COLO829 (cell line): ENCODE measurements around the gene TOLLIP.
"Not testable (repeated sequence)": the region's sequence is repeated elsewhere in the genome, so short reads cannot be mapped to it uniquely, and the experiment has no call there.

Source experiments
- DNase-seq: peaks from one replicate; pipeline ENCODE4 v3.0.0; 2012; ENCODE audit warnings: low spot score

TOLLIP gene

DNA sequence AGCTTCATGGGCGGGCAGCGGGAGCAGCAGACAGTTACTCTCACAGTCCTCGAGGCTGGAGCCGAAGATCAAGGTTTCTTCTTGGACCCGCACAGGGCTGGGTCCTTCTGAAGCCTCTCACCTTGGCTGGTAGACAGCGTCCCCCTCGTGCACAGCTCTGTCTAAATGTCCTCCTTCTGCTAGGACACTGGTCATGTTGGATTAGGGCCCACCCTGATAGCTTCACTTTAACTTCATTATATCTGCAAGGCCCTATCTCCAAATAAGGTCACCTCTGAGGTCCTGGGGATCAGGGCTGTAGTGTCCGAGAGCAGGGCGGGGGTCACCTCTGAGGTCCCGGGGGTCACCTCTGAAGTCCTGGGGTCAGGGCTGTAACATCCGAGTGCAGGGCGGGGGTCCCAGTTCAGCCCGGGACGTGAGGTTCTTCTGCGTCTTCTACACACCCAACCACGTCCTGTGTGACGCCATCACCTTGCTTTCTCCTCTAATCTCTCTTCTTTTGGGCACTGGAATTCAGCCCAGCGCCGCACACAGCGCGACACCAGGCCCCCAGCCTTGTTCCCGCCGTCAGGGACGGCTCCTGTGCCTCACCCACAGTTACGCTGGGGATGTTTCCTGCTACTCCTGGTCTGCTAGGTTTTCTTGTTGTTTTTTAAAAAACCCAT lies 34.1 kb upstream of the TOLLIP start:
- DNase-seq: no peak

DNA sequence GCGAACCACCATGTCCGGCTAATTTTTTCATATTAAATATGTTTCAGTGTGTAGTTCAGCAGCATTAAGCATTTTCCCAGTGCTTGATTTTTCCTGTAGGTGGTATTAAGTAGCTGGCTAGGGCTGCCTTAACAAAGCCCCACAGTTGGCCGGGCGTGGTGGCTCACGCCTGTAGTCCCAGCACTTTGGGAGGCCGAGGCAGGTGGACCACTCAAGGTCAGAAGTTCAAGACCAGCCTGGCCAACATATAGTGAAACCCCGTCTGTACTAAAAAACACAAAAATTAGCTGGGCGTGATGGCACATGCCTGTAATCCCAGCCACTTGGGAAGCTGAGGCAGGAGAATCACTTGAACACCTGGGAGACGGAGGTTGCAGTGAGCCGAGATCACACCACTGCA lies 33.5 kb upstream of the TOLLIP start:
- no peak for DNase-seq

DNA sequence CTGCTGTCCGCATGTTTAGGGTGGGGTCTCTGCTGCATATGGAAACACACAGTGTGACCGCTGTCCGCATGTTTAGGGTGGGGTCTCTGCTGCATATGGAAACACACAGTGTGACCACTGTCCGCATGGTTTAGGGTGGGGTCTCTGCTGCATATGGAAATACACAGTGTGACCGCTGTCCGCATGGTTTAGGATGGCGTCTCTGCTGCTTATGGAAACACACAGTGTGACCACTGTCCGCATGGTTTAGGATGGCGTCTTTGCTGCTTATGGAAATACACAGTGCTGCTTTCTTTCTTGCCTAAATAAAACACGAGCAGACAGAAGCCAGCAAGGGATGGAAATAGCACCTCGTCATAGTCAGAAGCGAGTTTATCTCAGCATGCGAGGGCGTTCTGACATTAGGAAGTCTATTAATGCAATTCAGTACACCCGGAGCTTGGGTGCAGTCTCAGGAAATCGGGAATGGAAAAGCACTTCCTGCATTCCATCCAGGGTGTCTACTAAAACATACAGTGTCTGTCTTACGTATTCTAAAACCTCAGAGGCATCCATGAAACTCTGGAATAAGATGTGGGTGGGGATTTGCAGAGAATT lies 32.6 kb upstream of the TOLLIP start:
- peak; percentile 69 for DNase-seq

DNA sequence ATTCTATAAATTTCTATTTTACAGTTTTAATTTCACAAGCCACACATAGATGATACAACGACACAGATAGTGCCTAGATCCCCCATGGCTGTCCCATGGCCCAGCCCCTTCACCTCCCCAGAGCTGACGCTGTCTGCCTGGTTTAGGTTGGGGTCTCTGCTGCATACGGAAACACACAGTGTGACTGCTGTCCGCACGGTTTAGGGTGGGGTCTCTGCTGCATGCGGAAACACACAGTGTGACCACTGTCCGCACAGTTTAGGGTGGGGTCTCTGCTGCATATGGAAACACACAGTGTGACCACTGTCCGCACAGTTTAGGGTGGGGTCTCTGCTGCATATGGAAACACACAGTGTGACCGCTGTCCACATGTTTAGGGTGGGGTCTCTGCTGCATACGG lies 31.8 kb upstream of the TOLLIP start:
- not testable (repeated sequence) for DNase-seq

DNA sequence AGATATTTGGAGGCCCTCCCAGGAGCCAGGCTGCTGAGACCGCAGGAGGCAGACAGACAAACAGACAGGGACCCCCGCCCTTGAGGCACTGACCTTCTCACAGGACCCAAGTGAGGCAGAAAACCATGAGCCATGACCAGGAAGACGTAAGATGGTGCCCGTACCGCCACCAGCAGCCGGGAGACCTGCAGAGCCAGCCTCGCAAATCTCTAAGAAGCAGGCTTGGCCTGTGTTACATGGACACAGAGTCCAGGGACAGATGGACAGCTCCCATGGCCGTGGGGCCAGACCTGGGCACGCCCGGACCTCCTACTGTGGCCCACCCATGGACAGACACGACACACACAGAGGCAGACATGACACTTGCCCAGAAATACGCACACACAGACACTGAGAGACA lies 30.7 kb upstream of the TOLLIP start:
- DNase-seq: no peak

DNA sequence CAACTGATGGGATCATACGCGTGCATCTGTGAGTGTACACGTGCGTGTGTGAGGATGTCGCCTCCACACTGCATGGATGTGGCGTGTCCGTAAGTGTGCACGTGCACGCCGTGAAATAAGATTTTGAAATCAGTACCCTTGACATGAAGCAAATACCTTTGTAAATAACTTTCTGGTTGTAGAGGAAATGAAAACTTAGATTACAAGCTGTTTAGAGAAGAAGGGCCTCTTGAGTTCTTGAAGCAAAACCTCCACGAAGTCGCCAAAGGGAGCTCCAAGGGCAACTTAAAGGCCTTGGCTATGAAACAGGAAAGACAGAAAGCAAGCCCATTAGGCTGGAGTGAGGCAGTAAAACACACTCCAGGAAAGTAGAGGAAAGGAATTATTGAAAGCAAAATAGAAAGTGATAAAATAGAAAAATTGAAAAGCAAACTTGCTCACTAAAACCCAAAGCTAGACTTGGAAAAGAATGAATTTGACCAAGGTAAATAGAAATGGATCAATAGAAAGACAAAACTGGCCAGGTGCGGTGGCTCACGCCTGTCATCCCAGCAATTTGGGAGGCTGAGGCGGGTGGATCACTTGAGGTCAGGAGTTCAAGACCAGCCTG lies 29.7 kb upstream of the TOLLIP start:
- DNase-seq: no peak

DNA sequence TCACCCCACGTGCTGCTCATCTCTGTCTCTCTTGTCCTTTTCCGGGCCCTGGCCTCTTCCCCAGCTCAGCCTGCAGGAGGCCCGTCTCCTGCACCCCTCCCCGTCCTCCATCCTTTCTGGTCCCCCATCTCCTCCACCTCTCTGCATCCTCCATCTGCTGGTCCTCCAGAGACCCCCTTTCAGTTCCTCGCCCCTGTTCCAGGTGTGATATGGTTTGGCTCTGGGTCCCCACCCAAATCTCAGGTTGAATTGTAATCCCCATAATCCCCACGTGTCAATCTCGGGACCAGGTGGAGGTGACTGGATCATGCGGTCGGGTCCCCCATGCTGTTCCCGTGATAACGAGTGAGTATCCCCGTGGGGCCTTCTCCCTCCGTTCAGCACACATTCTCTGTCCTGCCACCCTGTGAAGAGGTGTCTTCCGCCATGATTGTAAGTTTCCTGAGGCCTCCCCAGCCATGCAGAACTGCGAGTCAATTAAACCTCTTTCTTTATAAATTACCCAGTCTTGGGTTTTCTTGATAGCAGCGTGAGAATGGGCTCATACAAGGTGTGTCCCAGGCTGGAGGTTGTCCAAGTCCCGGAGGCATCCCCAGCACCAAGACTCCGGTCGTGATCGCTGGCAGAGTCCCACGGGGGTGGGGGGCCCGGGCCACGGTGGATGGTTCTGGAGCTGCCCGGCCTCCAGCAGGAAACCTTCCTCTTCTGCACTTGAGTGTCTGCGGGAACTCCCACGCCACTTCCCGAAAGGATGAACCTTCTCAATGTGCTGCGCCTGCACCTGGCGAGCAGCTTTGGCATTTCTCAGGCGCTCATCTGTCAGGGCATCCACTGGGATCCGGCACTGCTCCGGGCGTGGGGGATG lies 29.0 kb upstream of the TOLLIP start:
- no peak for DNase-seq

DNA sequence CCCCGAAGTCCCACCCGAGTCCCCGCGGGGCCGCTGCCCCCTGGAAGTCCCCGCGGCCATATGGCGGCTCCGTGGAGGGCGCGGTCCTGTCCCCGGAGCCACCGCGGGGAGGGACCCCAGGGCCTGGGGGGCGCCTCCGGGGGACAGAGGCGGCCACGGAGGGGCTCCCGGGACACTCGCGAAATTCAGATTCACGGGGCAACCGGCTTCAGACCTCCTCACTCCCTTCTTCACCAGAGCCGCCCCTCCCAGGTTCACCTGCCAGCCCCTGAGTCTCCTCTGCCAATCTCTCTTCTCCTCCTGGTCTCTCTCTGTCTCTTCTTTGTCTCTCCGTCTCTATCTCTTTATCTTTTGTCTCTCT lies 28.2 kb upstream of the TOLLIP start:
- no peak for DNase-seq

DNA sequence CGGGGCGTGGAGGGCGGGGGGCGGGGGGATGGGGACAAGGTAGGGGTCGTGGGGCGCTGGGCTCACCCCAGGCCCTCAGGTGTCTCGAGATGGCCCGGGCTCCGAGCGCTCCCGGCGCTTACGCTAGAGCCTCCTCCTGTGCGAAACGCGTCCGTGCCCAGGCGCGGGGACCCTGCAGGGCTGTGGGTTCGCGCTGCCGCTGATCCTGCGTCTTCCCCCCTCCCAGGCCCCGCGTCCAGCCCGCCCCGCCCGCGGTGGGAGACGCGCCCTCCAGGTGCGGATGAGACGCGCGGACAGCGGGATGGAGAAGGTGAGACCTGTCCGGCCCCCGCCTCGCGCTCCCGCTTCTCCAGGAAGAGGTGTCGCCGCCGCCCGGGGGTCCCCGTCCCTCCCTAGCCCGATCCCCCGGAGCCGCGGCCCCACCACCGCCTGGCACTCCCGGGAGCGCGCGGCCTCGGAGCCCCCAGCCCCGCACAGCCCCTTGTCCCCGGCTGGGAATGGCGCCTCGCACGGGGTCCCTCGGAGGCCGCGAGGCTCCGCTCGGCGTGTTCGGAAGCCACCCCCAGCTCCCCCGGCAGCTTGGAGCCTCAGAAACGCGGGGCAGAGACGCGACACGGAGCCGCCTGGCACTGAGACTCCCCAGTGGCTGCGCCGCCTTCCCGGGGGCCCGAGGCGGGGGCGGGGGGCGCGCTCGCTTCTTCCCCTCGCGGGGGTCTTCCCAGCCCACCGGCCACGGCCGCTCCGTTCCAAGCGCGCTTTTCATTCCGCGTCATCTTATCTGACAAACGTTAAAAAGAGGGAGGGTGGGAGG lies 27.6 kb upstream of the TOLLIP start:
- no peak for DNase-seq

DNA sequence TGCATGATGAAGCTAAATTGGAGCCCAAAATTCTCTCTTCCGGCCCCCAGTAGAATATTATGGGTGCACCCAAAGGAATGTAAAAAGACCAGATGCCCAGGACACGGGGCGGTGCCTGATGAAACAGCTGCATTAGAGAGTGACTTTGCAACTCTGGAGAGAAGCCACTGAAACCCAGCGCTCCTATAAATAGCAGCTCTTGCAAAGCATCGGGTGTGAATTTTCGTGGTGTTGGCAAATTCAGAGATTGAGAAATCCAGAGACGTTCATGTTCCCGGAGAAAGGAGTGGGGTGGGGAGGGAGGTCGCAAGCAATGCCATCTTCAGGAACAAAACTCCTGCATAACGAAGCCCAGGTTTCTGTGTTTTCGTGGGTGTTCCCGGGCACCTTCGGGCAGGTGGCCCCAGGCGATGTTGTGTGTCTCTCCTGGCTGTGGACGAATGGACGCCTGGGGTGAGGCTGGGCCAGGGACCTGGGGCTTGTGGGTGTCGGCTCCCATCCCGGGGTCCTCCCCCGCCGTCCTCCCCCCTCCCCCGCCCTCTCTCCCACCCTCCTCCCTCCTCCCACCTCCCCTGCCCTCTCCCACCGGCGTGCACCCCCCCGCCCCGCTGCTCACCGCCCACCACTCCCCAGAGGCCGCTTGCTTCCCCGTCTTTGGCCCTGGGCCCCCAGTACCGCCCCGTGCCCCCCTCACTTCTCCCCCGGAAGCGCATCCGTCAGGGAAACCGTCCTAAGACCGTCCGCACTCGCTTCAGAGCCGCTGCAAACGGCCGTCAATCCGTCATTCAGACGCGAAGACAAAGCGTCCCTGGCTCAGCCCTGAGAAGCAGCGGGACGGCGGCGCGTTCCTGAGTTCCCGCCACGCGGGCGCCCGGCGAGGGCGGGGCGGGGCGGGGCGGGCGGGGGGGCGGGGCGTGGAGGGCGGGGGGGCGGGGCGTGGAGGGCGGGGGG lies 26.7 kb upstream of the TOLLIP start:
- DNase-seq: peak; percentile 30

DNA sequence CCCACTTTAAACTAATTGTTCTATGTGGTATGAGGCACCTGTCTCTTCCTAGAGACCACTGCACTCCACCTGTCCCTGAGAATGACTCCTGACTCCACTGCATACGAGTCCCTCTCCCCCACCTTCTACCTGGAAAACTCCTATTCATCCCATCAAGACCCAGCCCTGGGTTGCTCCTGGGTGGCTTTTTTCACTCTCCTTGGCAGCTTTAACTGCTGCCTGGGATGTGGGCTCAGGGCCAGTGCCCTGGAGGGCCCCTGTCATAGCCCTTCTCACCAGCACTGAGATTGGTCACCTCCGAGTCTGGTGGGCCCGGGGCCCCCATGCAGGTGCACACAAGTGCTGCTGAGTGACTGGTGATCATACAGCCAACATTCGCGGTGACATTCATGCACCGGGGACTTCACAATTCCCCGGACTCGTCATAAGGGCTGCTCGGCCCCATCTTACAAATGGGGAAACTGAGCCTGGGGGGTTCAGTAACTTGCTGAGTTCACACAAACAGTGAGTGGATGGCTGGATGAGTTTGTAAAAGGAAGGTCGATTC lies 25.9 kb upstream of the TOLLIP start:
- no peak for DNase-seq

DNA sequence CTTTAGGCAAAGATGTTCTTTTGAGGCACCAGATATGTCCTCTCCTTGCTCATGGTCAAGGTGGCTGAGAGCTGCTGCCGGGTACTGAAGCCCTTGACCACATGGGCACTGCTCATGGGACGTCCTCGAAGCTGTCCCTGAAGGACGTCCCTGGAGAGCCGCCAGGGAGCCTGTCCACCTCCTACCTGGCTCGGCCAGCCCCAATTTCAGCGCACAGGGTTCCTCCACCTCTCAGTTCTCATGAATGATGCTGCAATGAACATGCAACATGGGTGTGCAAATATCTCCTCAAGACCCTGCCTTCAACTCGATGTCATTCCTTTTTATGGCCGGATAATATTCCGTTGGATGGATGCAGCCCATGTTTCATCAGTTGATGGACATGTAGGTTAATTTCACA lies 24.4 kb upstream of the TOLLIP start:
- no peak for DNase-seq

DNA sequence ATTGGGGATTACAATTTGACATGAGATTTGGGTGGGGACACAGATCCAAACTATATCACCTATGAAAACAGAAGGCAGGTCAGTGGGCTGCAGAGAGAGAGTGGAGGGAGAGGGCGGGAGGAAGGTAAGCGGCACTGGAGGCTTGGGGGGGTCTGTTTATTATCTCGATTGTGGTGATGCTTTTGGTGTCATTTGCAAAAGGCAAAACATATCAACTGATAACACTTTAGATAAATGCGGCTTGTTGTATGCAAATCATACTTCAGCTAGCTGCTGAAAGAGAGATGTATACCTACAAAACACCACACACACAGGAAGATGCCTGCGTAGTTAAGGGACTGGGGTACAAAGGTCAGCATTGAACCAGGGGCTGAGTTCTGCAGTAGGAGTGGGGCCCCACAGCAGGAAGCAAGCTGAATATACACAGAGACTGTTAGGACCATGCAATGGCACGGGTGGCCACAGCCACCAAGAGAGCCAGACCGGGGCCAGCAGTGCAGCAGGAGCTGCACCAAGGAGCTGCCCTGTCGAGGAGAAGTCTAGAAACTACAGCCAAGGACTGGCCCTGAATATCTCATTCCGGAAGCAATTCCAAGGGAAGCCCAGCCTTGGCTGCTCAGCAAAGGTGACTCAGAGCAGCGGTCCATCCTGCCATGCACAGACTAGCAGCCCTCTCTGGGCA lies 23.8 kb upstream of the TOLLIP start:
- DNase-seq: no peak

DNA sequence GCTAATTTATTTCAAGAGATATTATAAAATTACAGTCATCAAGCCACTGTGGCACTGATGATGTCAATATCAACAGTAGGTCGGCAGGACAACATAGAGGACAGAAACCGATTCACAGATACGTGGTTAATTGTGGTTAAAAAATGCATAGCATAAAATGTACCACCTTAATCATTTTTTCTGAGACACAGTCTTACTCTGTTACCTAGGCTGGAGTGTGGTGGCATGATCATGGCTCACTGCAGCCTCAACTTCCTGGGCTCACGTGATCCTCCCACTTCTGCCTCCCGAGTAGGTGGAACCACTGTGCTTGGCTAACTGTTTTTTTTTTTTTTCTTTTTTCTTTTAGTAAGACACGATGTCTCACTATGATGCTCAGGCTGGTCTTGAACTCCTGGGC lies 21.0 kb upstream of the TOLLIP start:
- DNase-seq: no peak

DNA sequence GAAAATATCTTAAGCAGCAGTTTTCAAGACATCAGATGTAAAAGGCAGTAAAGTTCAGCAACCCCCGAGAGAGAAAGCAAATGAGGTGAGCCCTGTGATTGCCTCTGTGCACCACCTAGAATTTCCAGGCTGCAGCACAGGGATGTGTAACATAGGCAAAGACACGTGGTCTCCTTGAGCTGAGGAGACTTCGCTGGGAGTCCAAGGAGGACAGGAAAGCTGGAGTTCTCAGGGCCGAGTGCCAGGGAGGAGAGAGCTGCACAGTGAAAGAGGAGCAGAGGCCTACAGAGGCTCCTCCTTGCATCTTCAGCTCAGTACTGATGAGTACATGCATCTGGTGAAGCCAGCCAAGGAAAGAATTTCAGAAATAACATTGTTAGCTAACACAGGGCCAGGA lies 17.6 kb upstream of the TOLLIP start:
- no peak for DNase-seq

DNA sequence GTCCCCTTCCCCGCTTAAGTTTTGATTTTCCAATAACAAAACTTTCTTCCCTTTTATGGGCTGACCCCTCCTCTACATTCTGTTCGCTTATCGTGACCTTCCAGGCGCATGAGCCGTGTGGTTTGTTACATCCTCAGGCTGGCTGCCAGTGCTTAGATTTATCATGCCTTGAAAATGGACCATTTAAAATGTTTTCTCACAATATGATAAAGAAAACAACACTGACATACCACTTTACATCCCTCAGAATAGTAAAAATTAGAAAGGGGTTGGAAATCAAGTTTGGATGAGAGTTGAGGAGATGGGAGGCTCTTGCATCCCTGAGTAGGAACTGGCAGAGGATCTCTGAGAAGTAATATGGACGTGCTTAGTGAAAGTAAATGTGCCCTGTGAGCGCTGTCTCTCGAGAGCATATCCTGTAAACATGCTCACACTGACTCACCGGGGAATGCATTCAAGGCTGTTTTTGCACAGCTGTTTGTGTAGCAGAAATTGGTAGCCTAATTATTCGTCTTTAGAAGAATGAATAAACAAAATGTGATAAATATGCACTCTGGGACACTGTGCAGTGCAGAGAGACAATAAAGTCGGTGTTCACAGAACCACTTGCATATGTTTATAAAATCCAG lies 17.1 kb upstream of the TOLLIP start:
- no peak for DNase-seq

DNA sequence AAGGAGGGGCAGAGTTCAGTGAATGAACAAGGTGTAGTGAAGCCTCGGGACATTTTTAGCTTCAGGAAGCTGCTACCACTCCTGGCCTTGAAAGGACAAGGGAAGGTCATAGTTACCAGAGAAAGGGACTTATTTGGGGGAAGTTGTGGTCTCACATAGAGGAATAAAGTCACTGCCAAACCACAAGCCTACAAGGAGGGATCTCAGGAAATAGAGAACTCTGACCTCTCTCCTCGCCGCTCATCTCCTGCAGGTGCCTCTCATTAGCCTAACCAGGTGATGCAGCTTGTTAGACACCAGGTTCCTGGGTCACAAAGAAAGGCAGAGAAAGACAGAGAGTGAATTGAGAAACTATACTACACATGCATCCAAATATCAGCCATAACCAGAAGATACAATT lies 14.3 kb upstream of the TOLLIP start:
- DNase-seq: no peak

DNA sequence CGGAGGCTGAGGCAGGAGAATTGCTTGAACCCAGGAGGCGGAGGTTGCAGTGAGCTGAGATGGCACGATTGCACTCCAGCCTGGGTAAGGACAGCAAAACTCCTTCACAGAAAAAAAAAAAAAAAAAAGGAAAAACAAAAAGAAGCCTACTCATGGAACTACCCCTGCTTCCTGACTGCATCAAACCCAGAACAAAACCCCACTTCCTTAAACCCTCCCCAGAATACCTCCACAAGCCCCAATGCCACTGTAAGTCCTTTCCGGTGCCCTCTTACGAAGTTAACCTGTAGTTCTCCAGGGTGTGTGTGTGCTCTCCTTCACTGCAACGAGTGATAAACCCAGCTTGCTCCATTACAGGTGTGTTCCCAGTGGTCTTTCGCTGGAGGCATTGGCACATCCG lies 8.6 kb upstream of the TOLLIP start:
- DNase-seq: no peak

DNA sequence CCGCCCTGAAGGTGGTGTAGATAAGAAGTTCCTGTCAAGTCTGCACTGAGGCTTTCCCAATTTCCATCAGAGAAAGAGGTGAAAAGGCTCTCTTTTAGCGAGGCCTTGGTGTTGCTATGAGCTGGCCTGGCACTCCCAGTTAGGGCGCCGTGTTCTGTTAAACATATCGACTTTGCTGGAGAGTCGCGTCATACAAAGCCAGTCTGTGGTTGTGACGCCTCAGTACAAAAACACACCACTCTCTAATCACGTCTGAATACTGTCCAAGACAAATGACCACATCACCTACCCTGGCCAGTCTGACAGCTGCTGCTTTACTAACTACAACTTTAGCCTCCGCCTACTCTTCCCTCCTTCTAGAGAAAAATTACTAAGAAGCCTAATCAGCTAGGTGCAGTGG lies 8.0 kb upstream of the TOLLIP start:
- DNase-seq: no peak
